AG10803 (cell line): ENCODE results near the gene NDUFB5.

ENCODE experiments used
- DNase-seq: peaks from one replicate; pipeline ENCODE4 v3.0.0; 2010; ENCODE audit warnings: low read depth
- H3K4me3 ChIP-seq: 2 replicates; pipeline ENCODE4 v1.5.1; 2011; ENCODE audit warnings: mild to moderate bottlenecking, low read length, control low read depth
- TF ChIP-seq, protein P1 (sequence below): conservative IDR thresholded peaks from 2 replicates; pipeline ENCODE4 v1.5.1; 2011; ENCODE audit warnings: mild to moderate bottlenecking, low read length, control low read depth, inconsistent platforms

NDUFB5 gene

DNA sequence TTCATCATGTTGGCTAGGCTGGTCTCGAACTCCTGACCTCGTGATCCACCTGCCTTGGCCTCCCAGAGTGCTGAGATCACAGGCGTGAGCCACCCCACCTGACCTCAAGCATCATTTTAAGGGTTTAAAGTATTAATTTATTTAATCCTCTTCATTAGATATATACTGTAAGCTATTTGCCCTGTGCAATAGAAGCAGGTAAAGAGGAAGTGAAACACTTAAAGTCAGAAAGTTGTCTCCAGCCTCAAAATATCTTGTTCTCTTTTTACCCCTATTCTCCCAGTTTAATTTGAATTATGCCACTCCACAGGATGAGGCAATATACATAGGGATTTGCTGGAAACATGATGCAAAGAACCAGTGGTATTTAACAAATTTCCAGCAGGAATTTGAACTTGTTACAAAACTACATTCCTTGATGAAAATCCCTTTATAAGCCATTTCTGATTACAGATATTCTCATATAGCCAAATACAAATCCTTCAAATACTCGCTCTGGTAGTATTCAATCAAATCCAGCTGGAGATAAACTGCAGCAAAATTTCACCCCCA, 2.0 kb downstream of the NDUFB5 start:
- H3K4me3 ChIP-seq: no peak overlapping the region
- TF ChIP-seq, protein P1, sequence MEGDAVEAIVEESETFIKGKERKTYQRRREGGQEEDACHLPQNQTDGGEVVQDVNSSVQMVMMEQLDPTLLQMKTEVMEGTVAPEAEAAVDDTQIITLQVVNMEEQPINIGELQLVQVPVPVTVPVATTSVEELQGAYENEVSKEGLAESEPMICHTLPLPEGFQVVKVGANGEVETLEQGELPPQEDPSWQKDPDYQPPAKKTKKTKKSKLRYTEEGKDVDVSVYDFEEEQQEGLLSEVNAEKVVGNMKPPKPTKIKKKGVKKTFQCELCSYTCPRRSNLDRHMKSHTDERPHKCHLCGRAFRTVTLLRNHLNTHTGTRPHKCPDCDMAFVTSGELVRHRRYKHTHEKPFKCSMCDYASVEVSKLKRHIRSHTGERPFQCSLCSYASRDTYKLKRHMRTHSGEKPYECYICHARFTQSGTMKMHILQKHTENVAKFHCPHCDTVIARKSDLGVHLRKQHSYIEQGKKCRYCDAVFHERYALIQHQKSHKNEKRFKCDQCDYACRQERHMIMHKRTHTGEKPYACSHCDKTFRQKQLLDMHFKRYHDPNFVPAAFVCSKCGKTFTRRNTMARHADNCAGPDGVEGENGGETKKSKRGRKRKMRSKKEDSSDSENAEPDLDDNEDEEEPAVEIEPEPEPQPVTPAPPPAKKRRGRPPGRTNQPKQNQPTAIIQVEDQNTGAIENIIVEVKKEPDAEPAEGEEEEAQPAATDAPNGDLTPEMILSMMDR: no peak
- peak; percentile 19 for DNase-seq

GRCh38 chr3:179608931-179609720, 4.5 kb downstream of the NDUFB5 start:
- no peak for DNase-seq
- TF ChIP-seq, protein P1: no peak
- H3K4me3 ChIP-seq: no peak overlapping the region

DNA sequence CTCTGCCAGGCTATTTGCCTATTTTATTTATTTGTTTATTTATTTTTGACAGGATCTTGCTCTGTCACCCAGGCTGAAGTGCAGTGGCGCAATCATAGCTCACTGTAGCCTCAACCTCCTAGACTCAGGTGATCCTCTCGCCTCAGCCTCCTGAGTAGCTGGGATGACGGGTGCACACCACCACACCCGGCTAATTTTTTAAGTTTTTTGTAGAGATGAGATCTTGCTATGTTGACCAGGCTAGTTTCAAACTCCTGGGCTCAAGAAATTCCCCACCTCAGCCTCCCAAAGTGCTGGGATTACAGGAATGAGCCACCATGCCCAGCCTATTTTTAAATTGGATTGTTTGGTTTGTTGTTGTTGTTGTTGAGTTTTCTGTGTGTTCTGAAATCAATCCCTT, 5.5 kb downstream of the NDUFB5 start:
- DNase-seq: no peak
- TF ChIP-seq, protein P1: no peak
- no peak overlapping the region for H3K4me3 ChIP-seq

DNA sequence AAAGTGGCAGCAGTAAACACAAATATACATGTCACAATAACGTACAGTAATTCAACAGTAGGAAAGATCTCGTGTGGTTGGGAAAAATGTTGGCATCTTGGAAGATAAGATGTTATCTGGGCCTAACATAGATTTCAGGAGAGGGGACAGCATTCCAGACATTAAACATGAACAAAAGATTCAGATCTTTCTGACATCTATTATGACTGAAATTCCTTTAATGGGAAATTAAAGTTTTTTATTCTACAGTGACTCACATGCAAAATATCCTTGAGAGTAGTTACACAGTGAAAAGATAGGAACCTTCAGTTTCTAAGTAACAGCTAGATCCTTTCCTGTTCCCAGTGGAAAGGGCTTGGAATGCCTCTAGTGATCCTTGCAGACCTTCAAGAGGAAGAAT, 9.2 kb downstream of the NDUFB5 start:
- H3K4me3 ChIP-seq: no peak overlapping the region
- DNase-seq: peak; percentile 49

GRCh38 chr3:179615458-179616173, 11.0 kb downstream of the NDUFB5 start:
- peak; percentile 15 for DNase-seq
- H3K4me3 ChIP-seq: no peak overlapping the region
- TF ChIP-seq, protein P1: no peak

More for the DNA sequence above, 9.2 kb downstream of the NDUFB5 start:
- TF ChIP-seq, protein P1: no peak

DNA sequence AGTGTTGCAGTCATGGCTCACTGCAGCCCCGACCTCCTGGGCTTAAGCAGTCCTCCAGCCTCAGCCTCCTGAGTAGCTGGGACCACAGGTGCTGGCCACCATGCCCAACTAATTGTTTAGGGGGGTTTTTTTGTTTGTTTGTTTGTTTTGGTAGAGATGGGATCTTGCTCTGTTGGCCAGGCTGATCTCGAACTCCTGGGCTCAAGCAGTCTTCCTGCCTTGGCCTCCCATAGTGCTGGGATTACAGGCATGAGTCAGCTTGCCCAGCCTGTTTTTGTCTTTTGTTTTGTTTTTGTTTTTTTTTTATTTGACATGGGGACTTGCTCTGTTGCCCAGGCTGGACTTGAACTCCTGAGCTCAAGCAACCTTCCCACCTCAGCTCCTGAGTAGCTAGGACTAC, 17.4 kb downstream of the NDUFB5 start:
- no peak overlapping the region for H3K4me3 ChIP-seq
- TF ChIP-seq, protein P1: no peak
- no peak for DNase-seq

DNA sequence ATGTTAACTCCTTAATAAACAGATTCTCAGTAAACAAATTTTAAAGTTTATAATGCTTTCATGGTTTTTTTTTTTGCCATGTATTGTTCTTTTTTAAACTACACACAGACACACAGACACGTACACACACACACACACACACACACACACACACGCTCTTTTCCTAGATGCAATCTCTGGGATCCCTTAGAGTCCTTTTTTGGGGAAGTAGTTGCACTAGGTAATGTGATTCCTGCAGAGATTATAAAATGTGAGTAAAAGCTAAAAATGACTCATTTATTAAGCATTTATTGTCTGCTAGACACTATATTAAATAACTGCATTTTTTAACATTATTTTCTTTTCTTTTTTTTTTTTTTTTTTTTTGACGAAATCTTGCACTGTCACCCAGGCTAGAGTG, 19.9 kb downstream of the NDUFB5 start:
- no peak for DNase-seq
- TF ChIP-seq, protein P1: no peak
- no peak overlapping the region for H3K4me3 ChIP-seq
